Parietal lobe (tissue), 1 donor: ENCODE results near the gene TBX22. TPM values are rescaled to one million over a fixed set of nuclear protein-coding genes. Genes with fewer than 3 reads are reported as not detected.

Source experiments
- total RNA-seq: library from RNA; depleted of rRNA; stranded (reverse); fragments of >200 nt; gene quantifications from one replicate; pipeline ENCODE4 v1.2.3, GENCODE V29; 2014

TBX22 gene, protein sequence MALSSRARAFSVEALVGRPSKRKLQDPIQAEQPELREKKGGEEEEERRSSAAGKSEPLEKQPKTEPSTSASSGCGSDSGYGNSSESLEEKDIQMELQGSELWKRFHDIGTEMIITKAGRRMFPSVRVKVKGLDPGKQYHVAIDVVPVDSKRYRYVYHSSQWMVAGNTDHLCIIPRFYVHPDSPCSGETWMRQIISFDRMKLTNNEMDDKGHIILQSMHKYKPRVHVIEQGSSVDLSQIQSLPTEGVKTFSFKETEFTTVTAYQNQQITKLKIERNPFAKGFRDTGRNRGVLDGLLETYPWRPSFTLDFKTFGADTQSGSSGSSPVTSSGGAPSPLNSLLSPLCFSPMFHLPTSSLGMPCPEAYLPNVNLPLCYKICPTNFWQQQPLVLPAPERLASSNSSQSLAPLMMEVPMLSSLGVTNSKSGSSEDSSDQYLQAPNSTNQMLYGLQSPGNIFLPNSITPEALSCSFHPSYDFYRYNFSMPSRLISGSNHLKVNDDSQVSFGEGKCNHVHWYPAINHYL
- total RNA-seq: 0.31 TPM

DNA sequence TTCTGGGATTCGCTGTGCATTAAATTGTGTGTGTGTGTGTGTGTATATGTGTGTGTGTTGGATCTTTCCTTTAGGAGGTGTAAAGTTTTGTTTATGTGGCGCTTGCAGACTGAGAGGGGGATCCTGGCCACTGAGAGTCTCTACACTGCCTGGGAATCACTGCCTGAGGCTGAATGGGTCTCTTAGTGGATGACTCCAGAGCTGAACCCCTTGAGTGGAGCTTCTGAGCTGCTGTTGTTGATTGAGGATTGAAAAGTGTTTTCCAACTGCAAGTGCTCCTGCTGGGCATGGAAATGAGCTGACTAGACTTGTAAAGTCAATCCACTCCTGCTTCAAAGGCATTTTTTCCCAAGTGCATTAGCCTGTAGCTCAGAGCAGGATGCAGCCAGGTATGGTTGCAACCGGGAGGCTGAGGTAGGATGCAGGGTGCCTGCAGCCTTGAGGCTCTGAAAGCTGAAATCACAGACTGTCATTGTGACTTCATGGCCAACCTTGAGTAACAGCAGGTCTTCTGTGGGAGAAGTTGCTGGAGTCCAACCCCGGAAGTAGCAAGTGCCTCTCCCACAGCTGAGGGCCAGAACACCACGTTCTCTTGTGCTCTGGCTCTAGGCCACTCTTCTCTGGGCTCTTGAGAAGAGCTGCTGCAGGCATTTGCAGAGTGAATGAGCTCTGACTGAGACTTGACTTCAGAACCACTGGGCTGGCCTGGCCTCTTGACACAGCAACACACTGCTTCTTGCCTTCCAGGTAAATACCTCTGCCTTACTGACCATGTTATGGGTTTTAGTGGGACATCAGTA, at the start of gene TBX22:
Gene TBX22 (plus strand): TSS at position 613 of the 800 bp plus-strand sequence. CDS start 7,517 bp downstream, outside the sequence.

